Measurements from ENCODE around the gene IFI44L. TPM values are rescaled to one million over a fixed set of nuclear protein-coding genes. Genes with fewer than 3 reads are reported as not detected.

The IFI44L gene
- total and polyA plus RNA-seq, 2 of the 13 experiments (the other 11 are each of a cell fraction or from before 2014, with no cell fraction given) = 0.04 TPM

DNA sequence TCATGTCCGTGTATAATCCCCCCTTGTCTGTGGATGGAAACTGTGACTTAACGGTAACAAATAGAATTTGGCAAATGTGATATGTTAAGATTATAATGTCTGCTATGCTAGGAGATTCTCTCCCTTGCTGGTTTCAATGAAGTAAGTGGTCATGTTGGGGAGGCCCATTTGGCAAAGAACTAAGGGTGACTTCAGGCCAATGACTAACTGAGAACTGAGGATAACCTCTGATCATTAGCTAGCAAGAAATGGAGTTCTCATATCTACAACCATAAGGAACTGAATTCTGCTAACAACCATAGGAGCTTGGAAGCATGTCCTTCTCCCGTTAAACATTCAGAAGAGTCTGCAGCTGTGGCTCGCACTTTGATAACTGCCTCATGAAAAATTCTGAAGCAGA, 2.3 kb downstream of the IFI44L start:
- Histone ChIP-seq H4K20me1 (ENCODE audit: insufficient read depth, low read length) (no peaks in the 10 kb centered on the region), H2AFZ (ENCODE audit: low read length) (no peak overlapping the region), H3K79me2 (ENCODE audit: insufficient read depth, low read length) (no peaks in the 10 kb centered on the region), H3K27ac (ENCODE audit: extremely low read length, insufficient read depth, low read length) (no peak overlapping the region), H3K9ac (ENCODE audit: insufficient read depth, low read depth, low read length) (no peak overlapping the region), H3K4me2 (ENCODE audit: low read depth, low read length) (no peak overlapping the region), H3K27me3 (ENCODE audit: control insufficient read depth in 1 of 2, insufficient read depth in 2 of 2, low read length in 2 of 2) (0 out of 5 replicates have a peak, but pooled peaks cover 0 to 1% of the 10 kb centered on the region in 2 experiments), H3K4me3 (replicated peaks in 1 of 3; ENCODE audit: insufficient read depth in 1 of 3, low read depth in 2 of 3, low read length in 3 of 3) (no peak overlapping the region), H3K36me3 (replicated peaks in 1 of 2; ENCODE audit: control insufficient read depth in 1 of 2, insufficient read depth in 2 of 2, low read length in 2 of 2) (no peaks in the 10 kb centered on the region), H3K9me3 (ENCODE audit: low read length) (no peaks in the 10 kb centered on the region), H3K4me1 (ENCODE audit: insufficient read depth, low read length) (no peaks in the 10 kb centered on the region)
- ChIA-PET CTCF (ENCODE audit: low intra/inter-chr PET ratio, low total read pairs) (no interaction called here), POLR2A (no interaction called here)
- no peak for FAIRE-seq
- no peak for DNase-seq (ENCODE audit: low spot score)
- no TSS peak for BruUV-seq (replicated peaks)
- ATAC-seq = no peak
- in situ Hi-C loops (cut with HindIII; ENCODE audit: extremely low pct_ligation_motif_present, low pct_unique_long_range_greater_than_20kb) = no loop called here
- TF ChIP-seq ZNF484 (CRISPR knock-in tag; IDR thresholded peaks at IDR 0.05; ENCODE audit: borderline replicate concordance, low read depth) = no peak
- TF ChIP-seq ZNF138 (CRISPR knock-in tag; IDR thresholded peaks at IDR 0.05; ENCODE audit: low read depth) = no peak
- TF ChIP-seq, protein P1, sequence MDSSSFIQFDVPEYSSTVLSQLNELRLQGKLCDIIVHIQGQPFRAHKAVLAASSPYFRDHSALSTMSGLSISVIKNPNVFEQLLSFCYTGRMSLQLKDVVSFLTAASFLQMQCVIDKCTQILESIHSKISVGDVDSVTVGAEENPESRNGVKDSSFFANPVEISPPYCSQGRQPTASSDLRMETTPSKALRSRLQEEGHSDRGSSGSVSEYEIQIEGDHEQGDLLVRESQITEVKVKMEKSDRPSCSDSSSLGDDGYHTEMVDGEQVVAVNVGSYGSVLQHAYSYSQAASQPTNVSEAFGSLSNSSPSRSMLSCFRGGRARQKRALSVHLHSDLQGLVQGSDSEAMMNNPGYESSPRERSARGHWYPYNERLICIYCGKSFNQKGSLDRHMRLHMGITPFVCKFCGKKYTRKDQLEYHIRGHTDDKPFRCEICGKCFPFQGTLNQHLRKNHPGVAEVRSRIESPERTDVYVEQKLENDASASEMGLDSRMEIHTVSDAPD (CRISPR knock-in tag; IDR thresholded peaks at IDR 0.05) = no peak
- TF ChIP-seq, protein P2, sequence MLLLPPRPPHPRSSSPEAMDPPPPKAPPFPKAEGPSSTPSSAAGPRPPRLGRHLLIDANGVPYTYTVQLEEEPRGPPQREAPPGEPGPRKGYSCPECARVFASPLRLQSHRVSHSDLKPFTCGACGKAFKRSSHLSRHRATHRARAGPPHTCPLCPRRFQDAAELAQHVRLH (CRISPR knock-in tag; IDR thresholded peaks at IDR 0.05; ENCODE audit: borderline replicate concordance, low read depth) = no peak
- TF ChIP-seq, protein P3, sequence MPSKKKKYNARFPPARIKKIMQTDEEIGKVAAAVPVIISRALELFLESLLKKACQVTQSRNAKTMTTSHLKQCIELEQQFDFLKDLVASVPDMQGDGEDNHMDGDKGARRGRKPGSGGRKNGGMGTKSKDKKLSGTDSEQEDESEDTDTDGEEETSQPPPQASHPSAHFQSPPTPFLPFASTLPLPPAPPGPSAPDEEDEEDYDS (CRISPR knock-in tag; IDR thresholded peaks at IDR 0.05) = no peak
- TF ChIP-seq, protein P4, sequence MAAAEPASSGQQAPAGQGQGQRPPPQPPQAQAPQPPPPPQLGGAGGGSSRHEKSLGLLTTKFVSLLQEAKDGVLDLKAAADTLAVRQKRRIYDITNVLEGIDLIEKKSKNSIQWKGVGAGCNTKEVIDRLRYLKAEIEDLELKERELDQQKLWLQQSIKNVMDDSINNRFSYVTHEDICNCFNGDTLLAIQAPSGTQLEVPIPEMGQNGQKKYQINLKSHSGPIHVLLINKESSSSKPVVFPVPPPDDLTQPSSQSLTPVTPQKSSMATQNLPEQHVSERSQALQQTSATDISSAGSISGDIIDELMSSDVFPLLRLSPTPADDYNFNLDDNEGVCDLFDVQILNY (CRISPR knock-in tag; conservative IDR thresholded peaks at IDR 0.05) = no peak
- no peak for TF ChIP-seq FOXA3 (CRISPR knock-in tag; IDR thresholded peaks at IDR 0.05)
- intact Hi-C loops (cut with micrococcal nuclease; ENCODE audit: unreplicated experiment) = no loop called here
- 10% methylated on average over 4 of the region's 4 CpGs for WGBS (ENCODE audit: low lambda C conversion rate)
